Natural killer cell (primary cell): Measurements from ENCODE around the gene NUBP2. TPM values are rescaled to one million over a fixed set of nuclear protein-coding genes. Genes with fewer than 3 reads are reported as not detected.

ENCODE experiments used
- ATAC-seq, 3 donors: fragments of 150-1000 bp in 2 of 3; fragments of 200-7000 bp in 1 of 3; cut with Tn5 transposase; 1 replicate in 1 of 3; 2 replicates in 2 of 3; pipeline ENCODE4 v1.10.0; 2021; ENCODE audit warnings: mild to moderate bottlenecking in 2 of 3, moderate library complexity in 2 of 3
- DNase-seq, 2 donors: peaks; one replicate each; pipeline versions ENCODE4 v3.0.0 to v3.0.0-alpha.2; 2013 to 2021; ENCODE audit warnings: mixed read lengths in 1 of 2
- H3K27ac ChIP-seq: one replicate; pipeline ENCODE4 v1.5.1; 2013; ENCODE audit warnings: mild to moderate bottlenecking, low read length
- H3K27me3 ChIP-seq: one replicate; pipeline ENCODE4 v1.6.1; 2013; ENCODE audit warnings: low read length; ENCODE audit not compliant: control insufficient read depth, insufficient read depth
- H3K36me3 ChIP-seq: one replicate; pipeline ENCODE4 v1.6.1; 2013; ENCODE audit warnings: low read length; ENCODE audit not compliant: control insufficient read depth, insufficient read depth
- H3K4me1 ChIP-seq: one replicate; pipeline ENCODE4 v1.6.1; 2013; ENCODE audit warnings: low read length; ENCODE audit not compliant: control insufficient read depth, insufficient read depth
- H3K4me3 ChIP-seq: one replicate; pipeline ENCODE4 v1.5.1; 2013; ENCODE audit warnings: low read length
- H3K9me3 ChIP-seq: one replicate; pipeline ENCODE4 v1.6.1; 2013; ENCODE audit warnings: low read length; ENCODE audit not compliant: control insufficient read depth, insufficient read depth
- H3K27ac Mint-ChIP-seq, 2 donors: one replicate each; pipeline ENCODE4 v1.8.0; 2022; ENCODE audit warnings: mild to moderate bottlenecking in 2 of 2, mixed read lengths in 2 of 2, moderate library complexity in 1 of 2
- H3K27me3 Mint-ChIP-seq, 2 donors: one replicate each; pipeline ENCODE4 v1.8.0; 2022; ENCODE audit warnings: low read depth in 2 of 2, mixed read lengths in 2 of 2
- H3K36me3 Mint-ChIP-seq: one replicate; pipeline ENCODE4 v1.8.0; 2022; ENCODE audit warnings: mixed read lengths
- H3K4me1 Mint-ChIP-seq, 2 donors: one replicate each; pipeline ENCODE4 v1.8.0; 2022; ENCODE audit warnings: mixed read lengths in 2 of 2
- H3K4me3 Mint-ChIP-seq: one replicate; pipeline ENCODE4 v1.8.0; 2022; ENCODE audit warnings: mild to moderate bottlenecking, moderate library complexity, mixed read lengths
- H3K9me3 Mint-ChIP-seq, 2 donors: one replicate each; pipeline ENCODE4 v1.8.0; 2022; ENCODE audit warnings: mixed read lengths in 2 of 2
- WGBS: methylation state at CpG from one replicate; pipeline ENCODE4 v1.1.7; 2013; ENCODE audit warnings: missing lambda C conversion rate; ENCODE audit not compliant: insufficient coverage; 5-methylcytosine and 5-hydroxymethylcytosine counted together
- intact Hi-C: fragments of 100-400 bp; cut with micrococcal nuclease; formaldehyde crosslinking; loops from one replicate; pipeline ENCODE4 v1.14.2; 2022
- total RNA-seq, 4 donors: library from RNA; stranded (reverse); fragments of 120-200 nt in 1 of 4; gene quantifications; one replicate each; pipeline versions ENCODE4 v1.2.3 to v1.2.4, GENCODE V29; 2013 to 2022
- TF ChIP-seq, protein P1 (sequence below): fragments of 200-600 bp; IDR thresholded peaks from one replicate; pipeline ENCODE4 v1.8.0; 2022; ENCODE audit warnings: antibody characterized with exemption

NUBP2 gene
- total RNA-seq, 3 donors from 2014 or later (not counting 1 experiment from before 2014, with no cell fraction given): 39.5 to 51.9 (median 49.4) TPM

DNA sequence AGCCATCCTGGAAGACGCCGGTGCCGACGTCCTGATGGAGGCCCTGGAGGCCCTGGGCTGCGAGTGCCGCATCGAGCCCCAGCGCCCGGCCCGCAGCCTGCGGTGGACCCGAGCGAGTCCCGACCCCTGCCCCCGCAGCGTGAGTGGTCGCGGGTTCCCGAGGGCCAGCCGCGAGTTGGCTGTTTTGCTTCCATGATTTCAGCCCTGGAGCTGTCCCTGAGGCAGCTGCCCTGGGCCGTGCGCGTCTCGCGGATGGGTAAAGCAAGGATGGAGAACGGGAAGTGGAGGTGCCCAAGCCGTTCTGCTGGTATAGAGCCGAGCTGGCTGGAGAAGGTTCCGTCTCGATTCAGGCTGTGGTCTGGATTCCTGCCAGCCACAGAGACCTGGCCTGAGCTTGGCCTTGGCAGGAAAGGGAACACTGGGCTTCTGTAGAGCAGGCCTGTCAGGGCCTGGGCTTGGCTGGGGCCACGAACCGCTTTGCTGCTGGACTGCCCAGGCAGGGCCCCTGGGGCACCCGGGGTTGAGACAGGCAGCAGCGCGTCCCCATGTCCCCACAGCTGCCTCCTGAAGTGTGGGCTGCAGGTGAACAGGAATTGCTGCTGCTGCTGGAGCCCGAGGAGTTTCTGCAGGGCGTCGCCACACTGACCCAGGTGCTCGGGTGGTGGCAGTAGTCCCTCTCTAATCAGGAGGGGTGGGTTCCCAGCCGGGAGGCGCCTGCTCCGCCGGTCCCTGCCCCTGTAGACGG, 8.9 kb upstream of the NUBP2 start:
- H3K27ac ChIP-seq: peak overlapping the region; percentile 54
- WGBS: 13% methylated on average over 45 of the region's 45 CpGs
- no peaks in the 10 kb centered on the region for H3K36me3 Mint-ChIP-seq
- H3K27me3 Mint-ChIP-seq: no peaks in the 10 kb centered on the region
- H3K27me3 ChIP-seq: no peaks in the 10 kb centered on the region
- peaks cover 14 to 21% of the 10 kb centered on the region in 2 donors for H3K4me1 Mint-ChIP-seq
- DNase-seq (peak in 1 of 2 donors; percentile 47), ATAC-seq (no peak)
- peaks cover 41% of the 10 kb centered on the region for H3K4me1 ChIP-seq
- peak overlapping the region; percentile 61 for H3K4me3 ChIP-seq
- peak overlapping the region; percentile 31 to 54 for H3K27ac Mint-ChIP-seq
- H3K9me3 ChIP-seq: no peaks in the 10 kb centered on the region
- TF ChIP-seq, protein P1, sequence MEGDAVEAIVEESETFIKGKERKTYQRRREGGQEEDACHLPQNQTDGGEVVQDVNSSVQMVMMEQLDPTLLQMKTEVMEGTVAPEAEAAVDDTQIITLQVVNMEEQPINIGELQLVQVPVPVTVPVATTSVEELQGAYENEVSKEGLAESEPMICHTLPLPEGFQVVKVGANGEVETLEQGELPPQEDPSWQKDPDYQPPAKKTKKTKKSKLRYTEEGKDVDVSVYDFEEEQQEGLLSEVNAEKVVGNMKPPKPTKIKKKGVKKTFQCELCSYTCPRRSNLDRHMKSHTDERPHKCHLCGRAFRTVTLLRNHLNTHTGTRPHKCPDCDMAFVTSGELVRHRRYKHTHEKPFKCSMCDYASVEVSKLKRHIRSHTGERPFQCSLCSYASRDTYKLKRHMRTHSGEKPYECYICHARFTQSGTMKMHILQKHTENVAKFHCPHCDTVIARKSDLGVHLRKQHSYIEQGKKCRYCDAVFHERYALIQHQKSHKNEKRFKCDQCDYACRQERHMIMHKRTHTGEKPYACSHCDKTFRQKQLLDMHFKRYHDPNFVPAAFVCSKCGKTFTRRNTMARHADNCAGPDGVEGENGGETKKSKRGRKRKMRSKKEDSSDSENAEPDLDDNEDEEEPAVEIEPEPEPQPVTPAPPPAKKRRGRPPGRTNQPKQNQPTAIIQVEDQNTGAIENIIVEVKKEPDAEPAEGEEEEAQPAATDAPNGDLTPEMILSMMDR: no peak
- intact Hi-C loops: loop anchor here (1.0 to 10.0 kb wide), 3 partner anchors 8 to 378 kb away; partner anchors contain the start of genes NUBP2 and SPSB3
- peaks cover 19% of the 10 kb centered on the region for H3K36me3 ChIP-seq
- peak overlapping the region; percentile 97 for H3K4me3 Mint-ChIP-seq
- no peaks in the 10 kb centered on the region for H3K9me3 Mint-ChIP-seq

DNA sequence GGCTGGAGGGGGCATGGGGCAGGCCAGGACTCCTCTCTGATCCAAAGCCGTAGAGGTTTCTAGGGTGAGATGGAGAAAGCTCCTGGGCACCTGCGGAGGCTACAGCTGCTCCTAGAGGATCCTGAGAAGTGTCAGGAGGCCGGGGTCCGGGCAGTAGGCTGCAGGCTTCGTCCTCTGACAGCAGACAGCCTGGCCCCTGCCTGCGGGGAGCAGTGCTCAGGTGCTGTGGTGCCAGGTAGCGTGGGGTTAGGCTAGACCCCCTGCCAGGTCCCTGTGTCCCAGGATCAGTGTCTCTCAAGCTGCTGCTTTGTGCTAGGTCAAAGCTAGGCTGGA, 8.3 kb upstream of the NUBP2 start:
- WGBS: 89% methylated on average over 7 of the region's 7 CpGs
- Histone ChIP-seq H3K4me1 (peaks cover 45% of the 10 kb centered on the region), H3K27ac (no peak overlapping the region), H3K27me3 (no peaks in the 10 kb centered on the region), H3K36me3 (peaks cover 19% of the 10 kb centered on the region), H3K9me3 (no peaks in the 10 kb centered on the region), H3K4me3 (no peak overlapping the region)
- no peak overlapping the region for H3K4me3 Mint-ChIP-seq
- DNase-seq: no peak
- TF ChIP-seq, protein P1: no peak
- intact Hi-C loops: loop anchor here (5.0 to 10.0 kb wide), 2 partner anchors 150 to 378 kb away; no protein-coding TSS in a partner anchor
- no peak for ATAC-seq
- no peaks in the 10 kb centered on the region for H3K9me3 Mint-ChIP-seq
- H3K36me3 Mint-ChIP-seq: no peaks in the 10 kb centered on the region
- peaks cover 14 to 21% of the 10 kb centered on the region in 2 donors for H3K4me1 Mint-ChIP-seq
- H3K27me3 Mint-ChIP-seq: no peaks in the 10 kb centered on the region
- H3K27ac Mint-ChIP-seq: no peak overlapping the region

DNA sequence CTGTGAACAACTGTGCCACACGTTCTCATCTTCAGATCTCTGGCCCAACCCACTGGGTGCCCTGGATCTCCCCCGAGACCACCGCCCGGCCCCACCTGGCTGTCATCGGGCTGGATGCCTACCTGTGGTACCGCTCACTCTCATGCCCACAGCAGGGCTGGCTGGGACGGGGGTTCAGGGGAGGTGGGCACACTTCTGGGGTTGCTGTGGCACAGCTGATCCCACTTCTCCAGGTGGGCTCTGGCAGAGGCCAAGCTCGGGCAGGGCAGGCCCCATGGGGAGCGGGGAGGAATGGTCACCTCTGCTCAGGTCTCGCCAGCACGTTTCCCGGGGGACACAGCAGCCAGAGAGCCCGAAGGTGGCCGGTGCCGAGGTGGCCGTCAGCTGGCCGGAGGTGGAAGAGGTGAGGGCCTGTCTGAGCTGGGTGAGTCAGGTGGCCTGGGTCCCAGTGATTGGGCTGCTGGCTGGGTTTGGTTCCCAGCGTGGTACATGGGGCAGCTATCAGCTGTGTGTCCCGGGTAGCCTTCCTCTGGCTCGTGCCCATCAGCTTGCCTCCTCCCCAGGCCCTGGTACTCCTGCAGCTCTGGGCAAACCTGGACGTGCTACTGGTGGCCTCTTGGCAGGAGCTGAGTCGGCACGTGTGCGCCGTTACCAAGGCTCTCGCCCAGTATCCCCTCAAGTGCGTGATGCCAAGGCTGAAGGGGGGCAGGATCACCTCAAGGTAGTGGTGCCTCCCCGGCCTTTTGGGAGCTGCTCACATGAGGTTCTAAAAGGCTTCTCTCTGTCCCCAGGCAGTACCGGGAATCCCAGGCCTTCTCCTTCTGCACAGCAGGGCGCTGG, 7.5 kb upstream of the NUBP2 start:
- H3K27me3 Mint-ChIP-seq: no peaks in the 10 kb centered on the region
- H3K4me1 ChIP-seq: peaks cover 45% of the 10 kb centered on the region
- no peaks in the 10 kb centered on the region for H3K9me3 ChIP-seq
- no peaks in the 10 kb centered on the region for H3K27me3 ChIP-seq
- TF ChIP-seq, protein P1: no peak
- no peak overlapping the region for H3K4me3 ChIP-seq
- intact Hi-C loops: loop anchor here (10.0 kb wide), 1 partner anchor 150 kb away; no protein-coding TSS in a partner anchor
- no peak overlapping the region for H3K27ac Mint-ChIP-seq
- H3K9me3 Mint-ChIP-seq: no peaks in the 10 kb centered on the region
- peaks cover 22% of the 10 kb centered on the region for H3K36me3 ChIP-seq
- no peak for DNase-seq
- no peak for ATAC-seq
- peak overlapping the region; percentile 46 for H3K4me3 Mint-ChIP-seq
- WGBS: 97% methylated on average over 30 of the region's 30 CpGs
- H3K36me3 Mint-ChIP-seq: no peaks in the 10 kb centered on the region
- H3K4me1 Mint-ChIP-seq: peaks cover 14 to 17% of the 10 kb centered on the region in 2 donors
- no peak overlapping the region for H3K27ac ChIP-seq
